ENCODE measurements around the gene ATAD1.

ATAD1 gene

GRCh38 chr10:87707254-87707653, 110.8 kb downstream of the ATAD1 start:
- DNase-seq (ENCODE audit: insufficient read length, low spot score) (no peak), FAIRE-seq (no peak)
- TF ChIP-seq POLR2A (IDR thresholded peaks at IDR 0.05; ENCODE audit: low read depth, low read length) (no peak), POLR2AphosphoS5 (IDR thresholded peaks at IDR 0.05; ENCODE audit: low read depth, low read length) (no peak), SPI1 (IDR thresholded peaks at IDR 0.05; ENCODE audit: low read depth, low read length) (no peak), PAX5 (IDR thresholded peaks at IDR 0.05; ENCODE audit: insufficient read depth, low read length, severe bottlenecking) (no peak)

GRCh38 chr10:87706731-87707130, 111.3 kb downstream of the ATAD1 start:
- FAIRE-seq (no peak), DNase-seq (ENCODE audit: insufficient read length, low spot score) (no peak)

GRCh38 chr10:87705339-87705738, 112.7 kb downstream of the ATAD1 start:
- no peak for FAIRE-seq

More at GRCh38 chr10:87706731-87707130, 111.3 kb downstream of the ATAD1 start:
- TF ChIP-seq POLR2A (IDR thresholded peaks at IDR 0.05; ENCODE audit: low read depth, low read length) = no peak

GRCh38 chr10:87703771-87704170, 114.3 kb downstream of the ATAD1 start:
- no peak for FAIRE-seq
- TF ChIP-seq SPI1 (IDR thresholded peaks at IDR 0.05; ENCODE audit: low read depth, low read length) (no peak), TAF1 (IDR thresholded peaks at IDR 0.05; ENCODE audit: low read depth, low read length) (no peak)
- DNase-seq (ENCODE audit: insufficient read length, low spot score) = no peak

More at GRCh38 chr10:87705339-87705738, 112.7 kb downstream of the ATAD1 start:
- no peak for DNase-seq (ENCODE audit: insufficient read length, low spot score)
- TF ChIP-seq POU2F2 (IDR thresholded peaks at IDR 0.05; ENCODE audit: low read depth, low read length) = no peak
- TF ChIP-seq SPI1 (IDR thresholded peaks at IDR 0.05; ENCODE audit: low read depth, low read length) = no peak
- TF ChIP-seq TAF1 (IDR thresholded peaks at IDR 0.05; ENCODE audit: low read depth, low read length) = no peak
- TF ChIP-seq POLR2A (IDR thresholded peaks at IDR 0.05; ENCODE audit: low read depth, low read length) = no peak
- TF ChIP-seq PAX5 (IDR thresholded peaks at IDR 0.05; ENCODE audit: insufficient read depth, low read length, severe bottlenecking) = no peak

GRCh38 chr10:87702973-87703294, 115.1 kb downstream of the ATAD1 start:
- no peak for TF ChIP-seq PAX5 (IDR thresholded peaks at IDR 0.05; ENCODE audit: insufficient read depth, low read length, severe bottlenecking)
- TF ChIP-seq POLR2A (IDR thresholded peaks at IDR 0.05; ENCODE audit: low read depth, low read length) = no peak
- no peak for TF ChIP-seq TAF1 (IDR thresholded peaks at IDR 0.05; ENCODE audit: low read depth, low read length)
- TF ChIP-seq SPI1 (IDR thresholded peaks at IDR 0.05; ENCODE audit: low read depth, low read length) = no peak
- TF ChIP-seq POU2F2 (IDR thresholded peaks at IDR 0.05; ENCODE audit: low read depth, low read length) = no peak
- TF ChIP-seq POLR2AphosphoS5 (IDR thresholded peaks at IDR 0.05; ENCODE audit: low read depth, low read length) = no peak
- DNase-seq (ENCODE audit: insufficient read length, low spot score) = no peak
- FAIRE-seq = no peak

- TF ChIP-seq POLR2AphosphoS5 (IDR thresholded peaks at IDR 0.05; ENCODE audit: low read depth, low read length) (no peak), SPI1 (IDR thresholded peaks at IDR 0.05; ENCODE audit: low read depth, low read length) (no peak), PAX5 (IDR thresholded peaks at IDR 0.05; ENCODE audit: insufficient read depth, low read length, severe bottlenecking) (no peak), POU2F2 (IDR thresholded peaks at IDR 0.05; ENCODE audit: low read depth, low read length) (no peak), POLR2A (IDR thresholded peaks at IDR 0.05; ENCODE audit: low read depth, low read length) (no peak), TAF1 (IDR thresholded peaks at IDR 0.05; ENCODE audit: low read depth, low read length) (no peak)
- FAIRE-seq (no peak), DNase-seq (ENCODE audit: insufficient read length, low spot score) (no peak)
Measured at GRCh38 chr10:87702260-87702972, 115.6 kb downstream of the ATAD1 start.

Data from GM12891 (cell line).